GM06990 (cell line): ENCODE measurements around the gene RNF215.
"Not testable (repeated sequence)": the region's sequence is repeated elsewhere in the genome, so short reads cannot be mapped to it uniquely, and the experiment has no call there.

ENCODE experiments used
- DNase-seq: peaks from one replicate; pipeline ENCODE4 v3.0.0-alpha.2; 2011; ENCODE audit not compliant: insufficient read length; ENCODE audit errors: extremely low read depth
- H3K27me3 ChIP-seq: replicated peaks from 2 replicates; pipeline ENCODE4 v1.6.0; 2011; ENCODE audit warnings: low read length; ENCODE audit not compliant: control insufficient read depth, insufficient read depth
- H3K36me3 ChIP-seq: 2 replicates; pipeline ENCODE4 v1.5.1; 2011; ENCODE audit warnings: low read length; ENCODE audit not compliant: control insufficient read depth, insufficient read depth
- H3K4me3 ChIP-seq: replicated peaks from 2 replicates; pipeline ENCODE4 v1.5.1; 2011; ENCODE audit warnings: low read depth, mild to moderate bottlenecking, control low read depth, low read length
- TF ChIP-seq, protein P1 (sequence below): IDR thresholded peaks from 2 replicates; pipeline ENCODE4 v1.5.1; 2011; ENCODE audit warnings: low read length, control low read depth, mild to moderate bottlenecking, inconsistent platforms; ENCODE audit not compliant: insufficient read depth, poor library complexity, severe bottlenecking

The RNF215 gene

DNA sequence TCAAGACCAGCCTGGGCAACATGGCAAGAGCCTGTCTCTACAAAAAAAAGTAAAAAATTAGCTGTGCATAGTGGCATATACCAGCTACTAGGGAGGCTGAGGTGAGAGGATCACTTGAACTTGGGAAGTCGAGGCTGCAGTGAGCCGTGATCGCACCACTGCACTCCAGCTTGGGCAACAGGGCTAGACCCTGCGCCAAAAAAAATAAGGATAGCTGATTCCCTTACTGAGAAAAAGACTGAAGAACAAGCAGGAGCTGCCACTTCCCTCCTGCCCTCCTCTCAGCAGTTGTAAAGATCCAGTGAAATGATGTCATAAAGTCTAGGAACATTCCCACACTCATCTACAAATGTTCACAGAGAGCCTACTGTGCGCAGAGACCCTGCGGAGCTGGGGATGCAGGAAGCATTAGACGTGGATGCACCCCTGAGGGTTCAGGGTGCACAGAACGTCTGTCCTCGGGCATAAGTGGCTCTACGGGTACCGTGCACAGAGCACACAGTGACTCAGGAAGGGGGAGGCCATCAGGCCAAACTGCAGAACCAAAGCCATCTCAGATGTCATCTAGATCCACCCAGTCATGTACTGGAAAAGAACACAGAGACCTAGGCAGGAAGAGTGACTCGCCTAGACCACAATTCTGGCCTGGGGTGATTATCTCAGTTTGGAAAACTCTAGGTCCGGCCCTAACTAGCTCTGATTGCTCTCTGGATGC is 21.3 kb upstream of the RNF215 start:
- no peak overlapping the region for H3K4me3 ChIP-seq
- no peak for DNase-seq
- TF ChIP-seq, protein P1, sequence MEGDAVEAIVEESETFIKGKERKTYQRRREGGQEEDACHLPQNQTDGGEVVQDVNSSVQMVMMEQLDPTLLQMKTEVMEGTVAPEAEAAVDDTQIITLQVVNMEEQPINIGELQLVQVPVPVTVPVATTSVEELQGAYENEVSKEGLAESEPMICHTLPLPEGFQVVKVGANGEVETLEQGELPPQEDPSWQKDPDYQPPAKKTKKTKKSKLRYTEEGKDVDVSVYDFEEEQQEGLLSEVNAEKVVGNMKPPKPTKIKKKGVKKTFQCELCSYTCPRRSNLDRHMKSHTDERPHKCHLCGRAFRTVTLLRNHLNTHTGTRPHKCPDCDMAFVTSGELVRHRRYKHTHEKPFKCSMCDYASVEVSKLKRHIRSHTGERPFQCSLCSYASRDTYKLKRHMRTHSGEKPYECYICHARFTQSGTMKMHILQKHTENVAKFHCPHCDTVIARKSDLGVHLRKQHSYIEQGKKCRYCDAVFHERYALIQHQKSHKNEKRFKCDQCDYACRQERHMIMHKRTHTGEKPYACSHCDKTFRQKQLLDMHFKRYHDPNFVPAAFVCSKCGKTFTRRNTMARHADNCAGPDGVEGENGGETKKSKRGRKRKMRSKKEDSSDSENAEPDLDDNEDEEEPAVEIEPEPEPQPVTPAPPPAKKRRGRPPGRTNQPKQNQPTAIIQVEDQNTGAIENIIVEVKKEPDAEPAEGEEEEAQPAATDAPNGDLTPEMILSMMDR = no peak
- H3K27me3 ChIP-seq = no peaks in the 10 kb centered on the region
- H3K36me3 ChIP-seq = peaks cover 2% of the 10 kb centered on the region

DNA sequence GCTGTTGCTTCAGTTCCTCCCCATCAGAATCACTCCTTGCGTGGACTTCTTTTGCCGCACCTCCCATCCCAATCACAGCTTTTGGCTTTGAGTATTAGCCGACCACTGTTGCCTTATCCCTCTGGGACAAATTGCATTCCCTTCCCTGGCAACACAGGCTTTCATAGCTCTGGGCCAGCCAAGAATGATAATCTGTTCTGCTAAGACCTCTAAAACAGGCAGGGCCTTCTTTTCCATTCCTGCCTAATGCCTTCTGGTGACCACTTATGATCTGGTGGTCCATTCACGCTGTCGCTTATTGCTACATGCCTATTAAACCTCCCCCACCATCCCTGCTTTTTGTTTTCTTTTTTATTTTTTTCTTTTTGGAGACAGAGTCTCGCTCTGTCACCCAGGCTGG is 19.2 kb upstream of the RNF215 start:
- Histone ChIP-seq H3K36me3 (no peaks in the 10 kb centered on the region; the same call in none of the 2 replicates), H3K4me3 (no peak overlapping the region), H3K27me3 (no peaks in the 10 kb centered on the region)
- DNase-seq = no peak
- TF ChIP-seq, protein P1 = no peak

DNA sequence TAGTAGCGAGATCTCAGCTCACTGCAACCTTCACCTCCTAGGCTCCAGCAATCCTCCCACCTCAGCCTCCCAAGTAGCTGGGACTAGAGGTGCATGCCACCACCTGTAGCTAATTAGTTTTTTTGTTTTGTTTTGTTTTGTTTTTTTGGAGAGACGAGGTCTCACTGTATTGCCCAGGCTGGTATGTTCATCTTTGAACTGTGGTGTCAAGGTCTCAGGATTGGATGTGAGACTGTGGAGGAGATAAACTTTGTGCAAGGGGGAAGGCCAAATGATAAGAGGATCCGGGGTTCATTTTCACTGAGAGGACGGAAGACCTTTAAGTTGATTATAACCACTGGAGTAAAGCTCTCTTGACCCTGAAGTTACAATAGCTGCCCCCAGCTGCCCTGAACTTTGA is 18.5 kb upstream of the RNF215 start:
- Histone ChIP-seq H3K4me3 (no peak overlapping the region), H3K36me3 (no peaks in the 10 kb centered on the region; the same call in none of the 2 replicates), H3K27me3 (no peaks in the 10 kb centered on the region)
- DNase-seq = no peak
- TF ChIP-seq, protein P1 = no peak

DNA sequence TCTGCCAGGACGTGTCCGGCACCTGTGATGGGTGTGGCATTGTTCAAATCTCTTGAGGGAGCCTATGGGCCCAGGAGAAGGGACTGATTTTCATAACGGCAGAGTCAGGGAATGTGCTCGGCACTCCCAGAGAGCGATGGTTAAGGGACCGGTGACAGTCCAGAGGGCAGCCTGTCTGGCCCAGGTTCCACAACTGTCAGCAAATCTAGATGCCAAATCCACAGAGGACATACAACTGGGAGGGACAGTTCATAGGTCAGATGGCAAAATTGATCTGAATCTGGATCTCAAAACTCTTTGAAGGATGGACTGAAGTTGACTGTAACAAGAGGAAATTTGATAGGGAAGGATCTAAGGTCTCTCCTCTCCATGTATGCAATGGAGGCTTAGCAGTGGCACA is 17.1 kb upstream of the RNF215 start:
- TF ChIP-seq, protein P1 = no peak
- H3K36me3 ChIP-seq = no peaks in the 10 kb centered on the region; the same call in 1 of the 2 replicates
- no peaks in the 10 kb centered on the region for H3K27me3 ChIP-seq
- no peak for DNase-seq
- no peak overlapping the region for H3K4me3 ChIP-seq

DNA sequence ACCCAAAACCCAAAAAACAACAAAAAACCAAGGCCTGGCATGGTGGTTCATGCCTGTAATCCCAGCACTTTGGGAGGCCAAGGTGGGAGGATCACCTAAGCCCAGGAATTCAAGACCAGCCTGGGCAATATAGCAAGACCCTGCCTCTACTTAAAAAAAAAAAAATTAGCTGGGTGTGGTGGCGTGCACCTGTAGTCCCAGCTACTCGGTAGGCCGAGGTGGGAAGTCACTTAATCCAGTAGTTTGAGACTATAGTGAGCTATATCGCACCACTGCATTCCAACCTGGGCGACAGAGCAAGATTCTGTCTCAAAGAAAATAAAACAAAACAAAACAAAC is 15.5 kb upstream of the RNF215 start:
- not testable (repeated sequence) for H3K27me3 ChIP-seq, H3K4me3 ChIP-seq, H3K36me3 ChIP-seq, DNase-seq

DNA sequence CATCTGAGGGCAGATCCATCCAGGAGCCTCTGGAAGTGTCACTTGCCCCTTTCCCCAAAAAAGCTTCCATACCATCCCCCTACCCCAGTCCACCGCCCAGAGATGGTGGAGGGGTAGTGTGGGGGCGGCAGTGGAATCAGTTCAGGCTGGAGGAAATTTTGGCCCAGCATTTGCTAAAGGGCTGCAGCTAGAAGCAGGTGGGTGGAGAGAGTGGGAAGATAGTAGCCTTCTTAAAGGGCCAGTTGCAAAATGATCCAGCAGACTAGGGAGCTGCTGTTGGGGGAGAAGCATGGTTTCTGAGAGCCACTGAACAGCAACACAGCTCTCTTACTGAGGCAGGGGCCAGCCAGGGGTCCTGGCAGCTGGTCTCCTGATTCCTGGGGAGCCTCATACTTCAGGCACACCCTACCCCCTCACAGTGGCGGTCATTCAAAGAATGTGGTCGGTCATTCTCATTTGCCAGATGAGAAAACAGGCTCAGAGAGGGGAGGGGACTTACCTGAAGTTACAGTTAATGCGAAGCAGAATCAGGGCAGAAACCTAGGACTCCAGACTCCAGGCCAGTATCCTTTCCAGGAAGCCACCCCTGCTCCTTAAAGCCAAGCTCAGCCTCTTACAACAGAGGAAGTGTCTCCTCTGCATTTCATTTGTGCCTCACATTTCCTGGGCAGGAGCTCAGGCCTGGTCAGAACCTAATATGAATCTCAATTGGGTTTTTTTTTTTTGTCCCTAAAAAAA is 15.0 kb upstream of the RNF215 start:
- TF ChIP-seq, protein P1 = no peak
- no peak overlapping the region for H3K4me3 ChIP-seq
- no peaks in the 10 kb centered on the region; the same call in 1 of the 2 replicates for H3K36me3 ChIP-seq
- H3K27me3 ChIP-seq = peaks cover 3% of the 10 kb centered on the region
- no peak for DNase-seq

DNA sequence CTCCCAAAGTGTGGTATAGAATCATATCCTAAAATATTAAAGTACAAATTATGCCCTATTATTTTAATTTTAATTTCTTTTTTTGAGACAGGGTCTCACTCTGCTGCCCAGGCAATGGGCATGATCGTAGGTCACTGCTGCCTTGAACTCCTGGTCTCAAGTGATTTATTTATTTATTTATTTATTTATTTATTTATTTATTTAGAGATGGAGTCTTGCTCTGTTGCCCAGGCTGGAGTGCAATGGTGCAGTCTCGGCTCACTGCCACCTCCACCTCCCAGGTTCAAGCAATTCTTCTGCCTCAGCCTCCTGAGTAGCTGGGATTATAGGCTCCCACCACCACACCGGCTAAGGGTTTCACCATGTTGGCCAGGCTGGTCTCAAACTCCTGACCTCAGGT is 13.8 kb upstream of the RNF215 start:
- H3K36me3 ChIP-seq, H3K27me3 ChIP-seq, H3K4me3 ChIP-seq, DNase-seq: not testable (repeated sequence)
